22Rv1 (cell line): Measurements from ENCODE around the gene PIAS4.

Source experiments
- ZFX ChIP-seq: fragments of 450-650 bp; IDR thresholded peaks from 2 replicates; pipeline ENCODE4 v1.6.1; 2017; ENCODE audit warnings: antibody characterized with exemption, borderline replicate concordance
- TF ChIP-seq, protein P1 (sequence below): fragments of 450-650 bp; IDR thresholded peaks from 2 replicates; pipeline ENCODE4 v1.5.1; 2017; ENCODE audit warnings: mild to moderate bottlenecking

DNA sequence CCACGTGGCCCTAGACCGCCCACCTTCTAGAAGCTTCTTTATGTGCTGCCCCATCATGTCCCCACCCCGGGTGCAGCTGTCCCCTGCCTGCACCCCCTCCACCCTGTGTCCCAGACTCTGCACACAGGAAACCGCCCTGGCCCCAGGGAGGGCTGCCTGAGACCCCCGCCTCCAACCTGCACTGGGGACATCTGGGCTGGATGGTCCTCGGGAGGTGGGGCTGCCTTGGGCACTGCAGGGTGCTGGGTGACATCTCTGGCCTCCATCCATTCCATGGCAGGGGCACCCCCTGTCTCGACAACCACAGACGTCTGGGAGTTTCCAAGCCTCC is 77.0 kb downstream of the PIAS4 start:
- TF ChIP-seq, protein P1, sequence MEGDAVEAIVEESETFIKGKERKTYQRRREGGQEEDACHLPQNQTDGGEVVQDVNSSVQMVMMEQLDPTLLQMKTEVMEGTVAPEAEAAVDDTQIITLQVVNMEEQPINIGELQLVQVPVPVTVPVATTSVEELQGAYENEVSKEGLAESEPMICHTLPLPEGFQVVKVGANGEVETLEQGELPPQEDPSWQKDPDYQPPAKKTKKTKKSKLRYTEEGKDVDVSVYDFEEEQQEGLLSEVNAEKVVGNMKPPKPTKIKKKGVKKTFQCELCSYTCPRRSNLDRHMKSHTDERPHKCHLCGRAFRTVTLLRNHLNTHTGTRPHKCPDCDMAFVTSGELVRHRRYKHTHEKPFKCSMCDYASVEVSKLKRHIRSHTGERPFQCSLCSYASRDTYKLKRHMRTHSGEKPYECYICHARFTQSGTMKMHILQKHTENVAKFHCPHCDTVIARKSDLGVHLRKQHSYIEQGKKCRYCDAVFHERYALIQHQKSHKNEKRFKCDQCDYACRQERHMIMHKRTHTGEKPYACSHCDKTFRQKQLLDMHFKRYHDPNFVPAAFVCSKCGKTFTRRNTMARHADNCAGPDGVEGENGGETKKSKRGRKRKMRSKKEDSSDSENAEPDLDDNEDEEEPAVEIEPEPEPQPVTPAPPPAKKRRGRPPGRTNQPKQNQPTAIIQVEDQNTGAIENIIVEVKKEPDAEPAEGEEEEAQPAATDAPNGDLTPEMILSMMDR = no peak
- no peak for TF ChIP-seq ZFX
